Endothelial cell (in vitro differentiated cells): ENCODE measurements around the gene LRRC55. TPM values are rescaled to one million over a fixed set of nuclear protein-coding genes. Genes with fewer than 3 reads are reported as not detected.
A peak's percentile ranks its signal among the peaks of the same experiment; 100 is the strongest.

Source experiments
- DNase-seq: peaks from one replicate; pipeline ENCODE4 v3.0.0; 2021; ENCODE audit warnings: low spot score
- H3K27ac Mint-ChIP-seq: one replicate; pipeline ENCODE4 v1.8.0; 2021; ENCODE audit warnings: mixed read lengths, inconsistent platforms; ENCODE audit not compliant: unreplicated experiment
- H3K27me3 Mint-ChIP-seq: one replicate; pipeline ENCODE4 v1.8.0; 2021; ENCODE audit warnings: mild to moderate bottlenecking, moderate library complexity, mixed read lengths, inconsistent platforms; ENCODE audit not compliant: unreplicated experiment
- H3K36me3 Mint-ChIP-seq: one replicate; pipeline ENCODE4 v1.8.0; 2021; ENCODE audit warnings: mild to moderate bottlenecking, low read depth, mixed read lengths, inconsistent platforms; ENCODE audit not compliant: unreplicated experiment
- H3K4me1 Mint-ChIP-seq: one replicate; pipeline ENCODE4 v1.8.0; 2021; ENCODE audit warnings: mild to moderate bottlenecking, mixed read lengths, inconsistent platforms; ENCODE audit not compliant: unreplicated experiment
- H3K4me3 Mint-ChIP-seq: one replicate; pipeline ENCODE4 v1.8.0; 2021; ENCODE audit warnings: mild to moderate bottlenecking, mixed read lengths, inconsistent platforms; ENCODE audit not compliant: unreplicated experiment
- H3K9me3 Mint-ChIP-seq: one replicate; pipeline ENCODE4 v1.8.0; 2021; ENCODE audit warnings: mixed read lengths, inconsistent platforms; ENCODE audit not compliant: unreplicated experiment
- CTCF ChIP-seq: fragments of 200-600 bp; sonication (generic); IDR thresholded peaks from one replicate; pipeline ENCODE4 v1.5.0; 2021; ENCODE audit warnings: antibody characterized with exemption; ENCODE audit not compliant: unreplicated experiment
- long read RNA-seq: library from polyadenylated mRNA; unstranded; transcript quantifications from one replicate; pipeline ENCODE4 v2.0.0, GENCODE V29; 2020; ENCODE audit not compliant: unreplicated experiment
- total RNA-seq: library from RNA; stranded (reverse); fragmentation: NEBNext Ultra II Directional; extraction: Animal tissue kit (Norgen Biotek cat#: 25700); gene quantifications from one replicate; pipeline ENCODE4 v1.2.1, GENCODE V29; 2021; ENCODE audit not compliant: unreplicated experiment

Gene LRRC55, protein sequence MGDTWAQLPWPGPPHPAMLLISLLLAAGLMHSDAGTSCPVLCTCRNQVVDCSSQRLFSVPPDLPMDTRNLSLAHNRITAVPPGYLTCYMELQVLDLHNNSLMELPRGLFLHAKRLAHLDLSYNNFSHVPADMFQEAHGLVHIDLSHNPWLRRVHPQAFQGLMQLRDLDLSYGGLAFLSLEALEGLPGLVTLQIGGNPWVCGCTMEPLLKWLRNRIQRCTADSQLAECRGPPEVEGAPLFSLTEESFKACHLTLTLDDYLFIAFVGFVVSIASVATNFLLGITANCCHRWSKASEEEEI
- 4.7 TPM for total RNA-seq
- long read RNA-seq, result 0 reads

DNA sequence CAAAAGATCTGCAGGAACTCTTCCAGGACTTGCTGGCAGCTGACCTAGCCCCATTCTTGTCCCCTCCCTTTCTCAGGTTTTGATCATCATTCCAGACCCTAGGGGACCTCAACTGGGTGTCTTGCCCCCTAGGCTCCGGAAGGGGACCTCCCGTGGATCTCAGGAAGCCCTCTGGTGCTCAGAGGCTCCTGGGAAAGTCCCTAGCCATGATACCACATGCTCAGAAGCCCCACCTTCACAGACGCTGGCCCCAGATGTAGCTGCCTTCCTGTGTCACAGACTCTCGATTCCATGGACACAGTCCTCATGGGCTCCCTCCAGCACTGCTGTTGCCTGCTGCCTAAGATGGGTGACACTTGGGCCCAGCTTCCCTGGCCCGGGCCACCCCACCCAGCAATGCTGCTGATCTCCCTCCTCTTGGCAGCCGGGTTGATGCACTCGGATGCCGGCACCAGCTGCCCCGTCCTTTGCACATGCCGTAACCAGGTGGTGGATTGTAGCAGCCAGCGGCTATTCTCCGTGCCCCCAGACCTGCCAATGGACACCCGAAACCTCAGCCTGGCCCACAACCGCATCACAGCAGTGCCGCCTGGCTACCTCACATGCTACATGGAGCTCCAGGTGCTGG, at the start of gene LRRC55:
Gene LRRC55, plus strand, starts transcription at position 276 of the 628 bp plus-strand sequence. Its CDS starts 70 bp downstream, at position 346.
- peaks cover 20% of the 10 kb centered on the region for H3K27me3 Mint-ChIP-seq
- H3K27ac Mint-ChIP-seq, result no peak within 1 kb of the TSS
- no peaks in the 10 kb centered on the region for H3K9me3 Mint-ChIP-seq
- H3K4me3 Mint-ChIP-seq, result peak within 1 kb of the TSS; percentile 82
- no peak for TF ChIP-seq CTCF
- peaks cover 22% of the 10 kb centered on the region for H3K4me1 Mint-ChIP-seq
- peaks cover 10% of the 10 kb centered on the region for H3K36me3 Mint-ChIP-seq
- DNase-seq, result no peak

DNA sequence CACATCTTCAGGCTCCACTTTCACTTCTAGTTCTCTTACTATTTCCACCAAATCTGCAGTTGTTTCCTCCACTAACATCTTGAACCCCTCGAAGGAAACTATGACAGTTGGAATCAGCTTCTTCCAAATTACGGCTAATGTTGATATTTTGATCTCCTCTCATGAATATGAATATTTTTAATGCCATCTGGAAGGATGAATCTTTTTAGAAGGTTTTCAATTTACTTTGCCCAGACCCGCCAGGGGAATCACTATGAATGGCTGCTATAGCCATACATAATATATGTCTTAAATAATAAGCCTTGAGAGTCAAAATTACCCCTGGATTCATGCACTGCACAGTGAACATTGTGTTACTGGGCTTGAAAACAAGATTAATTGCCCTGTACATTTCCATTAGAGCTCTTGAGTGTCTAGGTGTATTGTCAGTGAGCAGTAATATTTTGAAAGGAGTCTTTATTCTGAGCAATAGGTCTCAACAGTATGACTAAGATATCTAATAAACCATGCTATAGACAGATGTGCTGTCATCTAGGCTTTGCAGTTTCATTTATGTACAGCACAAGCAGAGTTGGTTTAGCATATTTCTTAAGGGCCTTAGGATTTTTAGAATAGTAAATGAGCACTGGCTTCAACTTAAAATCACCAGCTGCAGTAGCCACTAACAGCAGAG, 48.3 kb upstream of the LRRC55 start:
- H3K4me3 Mint-ChIP-seq, result no peak overlapping the region
- H3K9me3 Mint-ChIP-seq, result no peaks in the 10 kb centered on the region
- peaks cover 22% of the 10 kb centered on the region for H3K4me1 Mint-ChIP-seq
- H3K27me3 Mint-ChIP-seq, result peaks cover 4% of the 10 kb centered on the region
- H3K27ac Mint-ChIP-seq, result no peak overlapping the region
- no peak for DNase-seq
- TF ChIP-seq CTCF, result no peak
- H3K36me3 Mint-ChIP-seq, result no peaks in the 10 kb centered on the region

DNA sequence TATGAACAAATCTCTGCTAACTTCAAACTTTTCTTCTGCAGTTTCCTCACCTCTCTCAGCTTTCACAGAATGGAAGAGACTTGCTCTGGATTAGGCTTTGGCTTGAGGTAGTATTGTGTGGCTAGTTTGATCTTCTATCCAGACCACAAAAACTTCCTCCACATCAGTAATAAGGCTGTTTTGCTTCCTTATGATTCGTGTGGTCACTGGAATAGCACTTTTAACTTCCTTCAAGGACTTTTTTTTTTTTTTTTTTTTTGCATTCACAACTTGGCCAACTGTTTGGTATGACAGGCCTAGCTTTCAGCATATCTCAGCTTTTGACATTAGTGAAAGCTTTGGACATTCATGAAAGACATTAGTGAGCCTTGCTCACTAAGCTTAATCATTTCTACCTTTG, 47.5 kb upstream of the LRRC55 start:
- Mint-ChIP-seq H3K4me3 (no peak overlapping the region), H3K27me3 (peaks cover 5% of the 10 kb centered on the region), H3K36me3 (no peaks in the 10 kb centered on the region), H3K4me1 (peaks cover 19% of the 10 kb centered on the region), H3K9me3 (no peaks in the 10 kb centered on the region), H3K27ac (no peak overlapping the region)
- TF ChIP-seq CTCF, result no peak
- no peak for DNase-seq

DNA sequence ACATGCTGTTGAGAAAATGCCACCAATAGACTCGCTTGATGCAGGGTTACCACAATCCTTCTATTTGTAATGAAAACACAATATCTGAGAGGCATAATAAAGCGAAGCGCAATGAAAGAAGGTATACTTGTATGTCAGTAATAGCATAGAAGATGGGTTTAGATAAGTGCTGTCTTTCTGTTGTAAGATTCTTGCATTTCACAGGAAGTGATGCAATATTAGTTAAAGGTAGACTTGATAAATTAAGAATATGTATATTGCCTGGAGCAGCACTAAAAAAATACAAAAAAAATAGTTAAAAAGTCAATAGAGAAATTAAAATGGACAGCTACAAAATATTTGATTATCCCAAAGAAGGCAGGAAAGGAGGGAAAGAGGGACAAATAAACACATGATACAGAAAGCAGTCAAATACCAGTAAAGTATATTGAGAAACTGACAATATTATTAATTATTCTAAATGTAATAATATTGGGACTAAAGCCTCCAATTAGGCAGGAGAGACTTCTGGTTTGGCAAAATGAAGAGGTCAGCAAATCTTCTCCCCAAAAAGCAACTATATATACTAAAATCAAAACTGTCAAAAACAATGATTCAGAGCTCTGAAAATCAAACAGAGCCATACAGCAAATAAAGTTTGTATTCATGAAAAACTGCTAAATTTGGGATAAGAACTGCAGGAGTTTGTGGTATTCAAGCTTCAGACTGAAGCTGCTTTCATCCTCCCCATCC, 46.6 kb upstream of the LRRC55 start:
- no peaks in the 10 kb centered on the region for H3K36me3 Mint-ChIP-seq
- no peaks in the 10 kb centered on the region for H3K9me3 Mint-ChIP-seq
- no peak overlapping the region for H3K27ac Mint-ChIP-seq
- H3K27me3 Mint-ChIP-seq, result peaks cover 5% of the 10 kb centered on the region
- DNase-seq, result no peak
- TF ChIP-seq CTCF, result no peak
- no peak overlapping the region for H3K4me3 Mint-ChIP-seq
- H3K4me1 Mint-ChIP-seq, result peaks cover 14% of the 10 kb centered on the region
